Gastroesophageal sphincter (tissue), 4 donors: Measurements from ENCODE around the gene GMDS. TPM values are rescaled to one million over a fixed set of nuclear protein-coding genes. Genes with fewer than 3 reads are reported as not detected.
"Not testable (repeated sequence)": the region's sequence is repeated elsewhere in the genome, so short reads cannot be mapped to it uniquely, and the experiment has no call there.

Source experiments
- ATAC-seq: fragments of 150-250 bp; one replicate; pipeline ENCODE4 v1.9.1; 2016; ENCODE audit warnings: mild to moderate bottlenecking, moderate library complexity
- H3K27ac ChIP-seq, 4 donors: fragments of 200-600 bp; sonication (generic) in 3 of 4; 1 replicate in 3 of 4; 2 replicates in 1 of 4; pipeline ENCODE4 v1.5.1; 2016 to 2019
- H3K27me3 ChIP-seq: fragments of 200-600 bp; sonication (generic); one replicate; pipeline ENCODE4 v1.5.1; 2019
- H3K36me3 ChIP-seq, 2 donors: fragments of 200-600 bp; sonication (generic); one replicate each; pipeline ENCODE4 v1.5.1; 2019; ENCODE audit warnings: control low read depth in 1 of 2
- H3K4me1 ChIP-seq, 3 donors: fragments of 200-600 bp; sonication (generic); 1 replicate in 2 of 3; 2 replicates in 1 of 3; pipeline ENCODE4 v1.5.1; 2016 to 2019; ENCODE audit warnings: control low read depth in 2 of 3
- H3K4me3 ChIP-seq, 2 donors: fragments of 200-600 bp; sonication (generic); one replicate each; pipeline ENCODE4 v1.5.1; 2019; ENCODE audit warnings: mild to moderate bottlenecking in 1 of 2, moderate library complexity in 1 of 2
- H3K9me3 ChIP-seq, 3 donors: fragments of 200-600 bp; sonication (generic); one replicate each; pipeline ENCODE4 v1.5.1; 2017 to 2019; ENCODE audit warnings: control low read depth in 2 of 3
- CTCF ChIP-seq, 4 experiments: fragments of 200-600 bp in 2 of 4; fragments of 450-650 bp in 2 of 4; sonication (generic) in 1 of 4; IDR thresholded peaks; one replicate each; pipeline ENCODE4 v1.5.1; 2017 to 2019; ENCODE audit warnings: antibody characterized with exemption in 4 of 4, mild to moderate bottlenecking in 2 of 4, moderate library complexity in 2 of 4
- EP300 ChIP-seq: sonication (generic); formaldehyde crosslinking; IDR thresholded peaks from one replicate; pipeline ENCODE4 v1.6.1; 2017; ENCODE audit warnings: antibody characterized with exemption, mild to moderate bottlenecking
- POLR2A ChIP-seq, 2 donors: fragments of 450-650 bp; IDR thresholded peaks; one replicate each; pipeline ENCODE4 v1.6.1; 2017; ENCODE audit warnings: antibody characterized with exemption in 2 of 2, mild to moderate bottlenecking in 2 of 2, moderate library complexity in 1 of 2
- POLR2AphosphoS5 ChIP-seq: sonication (generic); formaldehyde crosslinking; IDR thresholded peaks from one replicate; pipeline ENCODE4 v1.6.1; 2017; ENCODE audit warnings: antibody characterized with exemption
- WGBS, 2 donors: methylation state at CpG; one replicate each; pipeline ENCODE4 v1.1.5; 2018; ENCODE audit warnings: low coverage in 1 of 2; 5-methylcytosine and 5-hydroxymethylcytosine counted together
- total RNA-seq, 4 donors: library from RNA; depleted of rRNA; stranded (reverse); fragments of >200 nt; gene quantifications; one replicate each; pipeline ENCODE4 v1.1.0, GENCODE V29; 2016

The GMDS gene
- total RNA-seq, 4 donors from 2014 or later: 5.0 to 14.7 (median 6.4) TPM

- Histone ChIP-seq H3K27me3 (no peaks in the 10 kb centered on the region), H3K36me3 (no peaks in the 10 kb centered on the region), H3K4me1 (no peaks in the 10 kb centered on the region), H3K27ac (no peak overlapping the region), H3K4me3 (no peak overlapping the region), H3K9me3 (no peaks in the 10 kb centered on the region)
- TF ChIP-seq EP300 (no peak), POLR2AphosphoS5 (no peak), CTCF (IDR thresholded peaks at IDR 0.05) (no peak), POLR2A (IDR thresholded peaks at IDR 0.05) (no peak)
- 55 to 86% methylated on average over 8 to 9 of the region's 10 CpGs for WGBS, 2 donors
- ATAC-seq: no peak
Observed at GRCh38 chr6:1695546-1696462, 549.6 kb downstream of the GMDS start.

GRCh38 chr6:1691828-1692227 lies 553.6 kb downstream of the GMDS start:
- H3K9me3 ChIP-seq, H3K27me3 ChIP-seq, H3K36me3 ChIP-seq, H3K4me3 ChIP-seq, H3K4me1 ChIP-seq, ATAC-seq, H3K27ac ChIP-seq: not testable (repeated sequence)
- 57 to 83% methylated on average over 1 of the region's 2 CpGs for WGBS, 2 donors

GRCh38 chr6:1690656-1691055 lies 554.7 kb downstream of the GMDS start:
- H3K4me3 ChIP-seq, ATAC-seq: not testable (repeated sequence)
- 80 to 92% methylated on average over 2 of the region's 2 CpGs for WGBS, 2 donors

GRCh38 chr6:1689141-1689540 lies 556.3 kb downstream of the GMDS start:
- TF ChIP-seq POLR2AphosphoS5 (no peak), POLR2A (IDR thresholded peaks at IDR 0.05) (no peak), EP300 (no peak), CTCF (IDR thresholded peaks at IDR 0.05) (no peak)
- ATAC-seq: no peak
- H3K9me3 ChIP-seq: no peaks in the 10 kb centered on the region
- no peak overlapping the region for H3K27ac ChIP-seq
- H3K27me3 ChIP-seq: no peaks in the 10 kb centered on the region
- H3K36me3 ChIP-seq: no peaks in the 10 kb centered on the region
- H3K4me1 ChIP-seq: no peaks in the 10 kb centered on the region
- no peak overlapping the region for H3K4me3 ChIP-seq
- WGBS, 2 donors: 67 to 79% methylated on average over 1 of the region's 1 CpG

More at GRCh38 chr6:1690656-1691055, 554.7 kb downstream of the GMDS start:
- H3K36me3 ChIP-seq, H3K27ac ChIP-seq, H3K9me3 ChIP-seq, H3K4me1 ChIP-seq, H3K27me3 ChIP-seq: not testable (repeated sequence)

GRCh38 chr6:1688396-1688795 lies 557.0 kb downstream of the GMDS start:
- no peak for TF ChIP-seq POLR2A (IDR thresholded peaks at IDR 0.05)
- TF ChIP-seq POLR2AphosphoS5: no peak
- TF ChIP-seq CTCF (IDR thresholded peaks at IDR 0.05): no peak
- TF ChIP-seq EP300: no peak
- Histone ChIP-seq H3K36me3 (no peaks in the 10 kb centered on the region), H3K27ac (no peak overlapping the region), H3K4me3 (no peak overlapping the region), H3K9me3 (no peaks in the 10 kb centered on the region), H3K4me1 (no peaks in the 10 kb centered on the region), H3K27me3 (no peaks in the 10 kb centered on the region)
- 85 to 95% methylated on average over 3 of the region's 3 CpGs for WGBS, 2 donors
- no peak for ATAC-seq

GRCh38 chr6:1687402-1687801 lies 558.0 kb downstream of the GMDS start:
- Histone ChIP-seq H3K4me3 (no peak overlapping the region), H3K27me3 (no peaks in the 10 kb centered on the region), H3K4me1 (no peaks in the 10 kb centered on the region), H3K36me3 (no peaks in the 10 kb centered on the region), H3K27ac (no peak overlapping the region), H3K9me3 (no peaks in the 10 kb centered on the region)
- no peak for ATAC-seq
- WGBS, 2 donors: 67 to 100% methylated on average over 1 of the region's 6 CpGs
- TF ChIP-seq POLR2AphosphoS5: no peak
- no peak for TF ChIP-seq CTCF (IDR thresholded peaks at IDR 0.05)
- no peak for TF ChIP-seq POLR2A (IDR thresholded peaks at IDR 0.05)
- TF ChIP-seq EP300: no peak
